NCI-H146 treated with DMSO at 0.1 percent for 48 hours (cell line): ENCODE data around the gene THSD4.

Experiments
- DNase-seq: peaks from one replicate; lab custom pipeline; 2025; ENCODE audit not compliant: unreplicated experiment; lab: John Stamatoyannopoulos, UW

THSD4 gene

GRCh38 chr15:71218272-71218805 lies 103.1 kb downstream of the THSD4 start:
- DNase-seq, result no peak

- DNase-seq, result no peak
Measured at GRCh38 chr15:71219101-71219500, 103.8 kb downstream of the THSD4 start.

- DNase-seq, result no peak
Measured at GRCh38 chr15:71219645-71220044, 104.4 kb downstream of the THSD4 start.

GRCh38 chr15:71220828-71221227 lies 105.6 kb downstream of the THSD4 start:
- no peak for DNase-seq

GRCh38 chr15:71221417-71221816 lies 106.1 kb downstream of the THSD4 start:
- no peak for DNase-seq

- no peak for DNase-seq
Measured at GRCh38 chr15:71223516-71223915, 108.2 kb downstream of the THSD4 start.

GRCh38 chr15:71224024-71224423 lies 108.8 kb downstream of the THSD4 start:
- DNase-seq, result no peak

- no peak for DNase-seq
Measured at GRCh38 chr15:71225851-71226250, 110.6 kb downstream of the THSD4 start.

GRCh38 chr15:71226536-71227455 lies 111.5 kb downstream of the THSD4 start:
- no peak for DNase-seq

- DNase-seq, result no peak
Measured at GRCh38 chr15:71228403-71228802, 113.1 kb downstream of the THSD4 start.

- no peak for DNase-seq
Measured at GRCh38 chr15:71230303-71230702, 115.0 kb downstream of the THSD4 start.

- no peak for DNase-seq
Measured at GRCh38 chr15:71231758-71232157, 116.5 kb downstream of the THSD4 start.

- DNase-seq, result no peak
Measured at GRCh38 chr15:71232411-71232810, 117.1 kb downstream of the THSD4 start.

GRCh38 chr15:71237456-71238188 lies 122.4 kb downstream of the THSD4 start:
- DNase-seq, result no peak

- no peak for DNase-seq
Measured at GRCh38 chr15:71238926-71239325, 123.7 kb downstream of the THSD4 start.

GRCh38 chr15:71239592-71240364 lies 124.5 kb downstream of the THSD4 start:
- DNase-seq, result no peak

- no peak for DNase-seq
Measured at GRCh38 chr15:71242292-71242691, 127.0 kb downstream of the THSD4 start.

GRCh38 chr15:71244250-71244649 lies 129.0 kb downstream of the THSD4 start:
- DNase-seq, result no peak

GRCh38 chr15:71245588-71245987 lies 130.3 kb downstream of the THSD4 start:
- DNase-seq, result no peak

- DNase-seq, result no peak
Measured at GRCh38 chr15:71248386-71248785, 133.1 kb downstream of the THSD4 start.

- no peak for DNase-seq
Measured at GRCh38 chr15:71249986-71250385, 134.7 kb downstream of the THSD4 start.
